ENCODE results near the gene MAML1. TPM values are rescaled to one million over a fixed set of nuclear protein-coding genes. Genes with fewer than 3 reads are reported as not detected.

Gene MAML1
- total RNA-seq, 1 donor from 2014 or later: 42.6 TPM

DNA sequence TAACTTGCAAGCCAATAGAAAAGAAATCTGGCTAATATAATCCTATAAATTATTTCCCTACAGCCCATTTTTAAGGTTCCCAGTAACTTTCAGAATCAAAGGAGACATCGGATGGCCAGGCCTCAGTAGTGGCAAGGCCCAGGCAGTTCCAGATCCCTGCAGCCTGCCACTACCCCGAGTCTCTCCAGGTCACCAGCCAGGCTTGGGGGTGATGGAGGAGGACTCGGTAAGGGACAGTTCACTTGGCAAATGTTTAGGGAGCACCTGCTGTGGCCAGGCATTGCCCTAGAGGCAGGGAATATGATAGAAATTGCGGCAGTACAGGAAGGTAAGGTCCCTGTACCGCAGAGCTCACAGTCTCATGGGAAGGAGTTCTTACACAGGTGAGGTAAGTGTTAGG is 46.0 kb downstream of the MAML1 start:
- Mint-ChIP-seq H3K27ac (no peak overlapping the region), H3K9me3 (no peaks in the 10 kb centered on the region), H3K27me3 (no peaks in the 10 kb centered on the region), H3K4me1 (ENCODE audit: unreplicated experiment) (no peaks in the 10 kb centered on the region), H3K36me3 (peaks cover 6% of the 10 kb centered on the region), H3K4me3 (no peak overlapping the region)
- no peak for DNase-seq (ENCODE audit: extremely low spot score, unreplicated experiment)
- TF ChIP-seq, protein P1, sequence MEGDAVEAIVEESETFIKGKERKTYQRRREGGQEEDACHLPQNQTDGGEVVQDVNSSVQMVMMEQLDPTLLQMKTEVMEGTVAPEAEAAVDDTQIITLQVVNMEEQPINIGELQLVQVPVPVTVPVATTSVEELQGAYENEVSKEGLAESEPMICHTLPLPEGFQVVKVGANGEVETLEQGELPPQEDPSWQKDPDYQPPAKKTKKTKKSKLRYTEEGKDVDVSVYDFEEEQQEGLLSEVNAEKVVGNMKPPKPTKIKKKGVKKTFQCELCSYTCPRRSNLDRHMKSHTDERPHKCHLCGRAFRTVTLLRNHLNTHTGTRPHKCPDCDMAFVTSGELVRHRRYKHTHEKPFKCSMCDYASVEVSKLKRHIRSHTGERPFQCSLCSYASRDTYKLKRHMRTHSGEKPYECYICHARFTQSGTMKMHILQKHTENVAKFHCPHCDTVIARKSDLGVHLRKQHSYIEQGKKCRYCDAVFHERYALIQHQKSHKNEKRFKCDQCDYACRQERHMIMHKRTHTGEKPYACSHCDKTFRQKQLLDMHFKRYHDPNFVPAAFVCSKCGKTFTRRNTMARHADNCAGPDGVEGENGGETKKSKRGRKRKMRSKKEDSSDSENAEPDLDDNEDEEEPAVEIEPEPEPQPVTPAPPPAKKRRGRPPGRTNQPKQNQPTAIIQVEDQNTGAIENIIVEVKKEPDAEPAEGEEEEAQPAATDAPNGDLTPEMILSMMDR (conservative IDR thresholded peaks at IDR 0.05): no peak

- DNase-seq (ENCODE audit: extremely low spot score, unreplicated experiment): no peak
- peaks cover 6% of the 10 kb centered on the region for H3K36me3 Mint-ChIP-seq
- TF ChIP-seq, protein P1 (conservative IDR thresholded peaks at IDR 0.05): no peak
- H3K4me3 Mint-ChIP-seq: no peak overlapping the region
- no peaks in the 10 kb centered on the region for H3K27me3 Mint-ChIP-seq
- no peak overlapping the region for H3K27ac Mint-ChIP-seq
- H3K9me3 Mint-ChIP-seq: no peaks in the 10 kb centered on the region
- H3K4me1 Mint-ChIP-seq (ENCODE audit: unreplicated experiment): no peaks in the 10 kb centered on the region
Observed at GRCh38 chr5:179779826-179780225, 47.2 kb downstream of the MAML1 start.

- DNase-seq (ENCODE audit: extremely low spot score, unreplicated experiment): no peak
- H3K36me3 Mint-ChIP-seq: peaks cover 6% of the 10 kb centered on the region
- no peak overlapping the region for H3K27ac Mint-ChIP-seq
- TF ChIP-seq, protein P1 (conservative IDR thresholded peaks at IDR 0.05): no peak
- H3K9me3 Mint-ChIP-seq: no peaks in the 10 kb centered on the region
- no peaks in the 10 kb centered on the region for H3K4me1 Mint-ChIP-seq (ENCODE audit: unreplicated experiment)
- H3K27me3 Mint-ChIP-seq: no peaks in the 10 kb centered on the region
- no peak overlapping the region for H3K4me3 Mint-ChIP-seq
Observed at GRCh38 chr5:179780362-179780761, 47.7 kb downstream of the MAML1 start.

GRCh38 chr5:179781846-179782245 is 49.2 kb downstream of the MAML1 start:
- H3K9me3 Mint-ChIP-seq: no peaks in the 10 kb centered on the region
- H3K4me1 Mint-ChIP-seq (ENCODE audit: unreplicated experiment): no peaks in the 10 kb centered on the region
- TF ChIP-seq, protein P1 (conservative IDR thresholded peaks at IDR 0.05): no peak
- H3K27me3 Mint-ChIP-seq: no peaks in the 10 kb centered on the region
- no peak overlapping the region for H3K4me3 Mint-ChIP-seq
- peaks cover 6% of the 10 kb centered on the region for H3K36me3 Mint-ChIP-seq
- peak overlapping the region; percentile 49 for H3K27ac Mint-ChIP-seq
- DNase-seq (ENCODE audit: extremely low spot score, unreplicated experiment): no peak

GRCh38 chr5:179783128-179783527 is 50.5 kb downstream of the MAML1 start:
- Mint-ChIP-seq H3K9me3 (no peaks in the 10 kb centered on the region), H3K27me3 (no peaks in the 10 kb centered on the region), H3K4me3 (no peak overlapping the region), H3K4me1 (ENCODE audit: unreplicated experiment) (no peaks in the 10 kb centered on the region), H3K27ac (no peak overlapping the region), H3K36me3 (peaks cover 1% of the 10 kb centered on the region)
- DNase-seq (ENCODE audit: extremely low spot score, unreplicated experiment): no peak
- TF ChIP-seq, protein P1 (conservative IDR thresholded peaks at IDR 0.05): no peak

DNA sequence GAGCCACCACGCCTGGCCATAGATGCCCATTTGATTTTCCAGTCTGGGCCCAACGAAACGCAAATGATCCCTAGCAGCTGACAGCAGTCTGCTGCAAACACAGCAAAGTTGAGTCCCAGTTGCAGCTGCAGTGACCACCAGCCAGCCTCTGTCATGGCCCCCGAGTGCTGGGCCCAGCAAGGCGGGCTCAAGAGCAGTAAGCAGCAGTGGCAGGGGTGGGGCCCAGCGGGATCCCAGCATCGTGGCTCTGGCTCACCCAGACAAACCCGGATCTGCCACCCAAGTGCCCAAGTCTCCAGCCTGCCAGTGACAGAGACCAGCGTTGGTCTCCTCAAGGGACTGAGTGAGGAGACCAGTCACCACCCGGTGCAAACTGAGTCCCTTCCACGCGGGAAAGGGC is 54.2 kb downstream of the MAML1 start:
- Mint-ChIP-seq H3K4me1 (ENCODE audit: unreplicated experiment) (no peaks in the 10 kb centered on the region), H3K9me3 (no peaks in the 10 kb centered on the region), H3K36me3 (no peaks in the 10 kb centered on the region), H3K4me3 (no peak overlapping the region), H3K27me3 (no peaks in the 10 kb centered on the region), H3K27ac (no peak overlapping the region)
- DNase-seq (ENCODE audit: extremely low spot score, unreplicated experiment): no peak
- TF ChIP-seq, protein P1 (conservative IDR thresholded peaks at IDR 0.05): no peak

Measured in type B pancreatic cell (in vitro differentiated cells).